IPS DF 6.9 (cell line): ENCODE data around the gene HSPB1.
A peak's percentile ranks its signal among the peaks of the same experiment; 100 is the strongest.

Source experiments
- DNase-seq: peaks from one replicate; pipeline ENCODE4 v3.0.0-alpha.2; 2013; ENCODE audit warnings: low read depth, low spot score
- H3K27ac ChIP-seq: one replicate; pipeline ENCODE4 v1.5.1; 2013; ENCODE audit warnings: low read length, control low read depth
- H3K27me3 ChIP-seq: 2 replicates; pipeline ENCODE4 v1.6.1; 2013; ENCODE audit warnings: mild to moderate bottlenecking, low read length; ENCODE audit not compliant: control insufficient read depth, insufficient read depth
- H3K36me3 ChIP-seq: 2 replicates; pipeline ENCODE4 v1.6.1; 2013; ENCODE audit warnings: low read length; ENCODE audit not compliant: control insufficient read depth, insufficient read depth
- H3K4me1 ChIP-seq: 2 replicates; pipeline ENCODE4 v1.6.1; 2013; ENCODE audit warnings: low read length; ENCODE audit not compliant: control insufficient read depth, insufficient read depth
- H3K4me3 ChIP-seq: 2 replicates; pipeline ENCODE4 v1.5.1; 2013; ENCODE audit warnings: mild to moderate bottlenecking, low read length
- H3K9me3 ChIP-seq: 2 replicates; pipeline ENCODE4 v1.6.1; 2013; ENCODE audit warnings: low read length, inconsistent platforms; ENCODE audit not compliant: control insufficient read depth, insufficient read depth
- WGBS: extraction: QIAGEN DNeasy Blood & Tissue Kit; methylation state at CpG from one replicate; pipeline ENCODE4 v1.1.7; 2013; ENCODE audit warnings: mixed read lengths, missing lambda C conversion rate; ENCODE audit not compliant: insufficient read length, insufficient coverage; 5-methylcytosine and 5-hydroxymethylcytosine counted together

Gene HSPB1

DNA sequence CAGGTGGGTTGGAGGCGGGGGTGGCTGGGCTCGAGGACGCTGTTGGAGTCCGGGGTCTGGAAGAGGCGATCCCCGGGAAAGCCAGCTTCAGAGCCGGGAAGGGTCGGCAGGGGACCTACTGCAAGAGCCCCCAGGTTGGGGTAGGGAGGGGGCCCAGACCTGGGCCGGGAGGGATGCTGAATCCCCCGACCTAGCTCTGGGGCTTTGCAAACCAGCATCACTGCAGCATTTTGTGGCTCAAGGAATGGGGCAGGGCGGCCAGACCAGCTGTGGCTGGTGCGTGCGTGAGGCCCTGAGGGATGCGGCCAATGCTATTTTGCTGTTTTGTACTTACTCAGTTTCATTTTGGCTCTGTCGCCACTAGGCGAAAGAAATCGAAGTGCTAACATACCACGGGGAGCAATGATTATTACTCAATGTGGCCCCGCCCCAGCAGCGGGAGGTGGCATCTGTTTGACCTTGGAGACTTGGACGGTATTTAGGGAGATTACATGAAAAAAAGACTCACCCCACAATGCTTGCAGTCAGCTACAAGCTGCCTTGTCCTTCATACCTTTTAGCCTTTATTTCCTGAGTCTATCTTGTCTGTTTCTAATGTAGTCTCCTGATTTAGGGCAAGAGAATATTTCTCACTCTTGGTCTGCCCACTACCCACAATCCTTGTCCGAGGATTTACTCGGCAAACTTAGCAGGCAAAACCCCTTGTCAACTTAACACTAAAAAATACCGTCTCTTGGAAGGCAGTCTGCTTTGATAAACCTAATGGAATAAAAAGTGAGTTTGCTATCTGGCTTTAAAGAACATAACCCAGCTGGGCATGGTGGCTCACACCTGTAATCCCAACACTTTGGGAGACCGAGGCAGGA is 16.2 kb downstream of the HSPB1 start:
- WGBS, result no CpG with 5 or more reads among the region's 25 CpGs

DNA sequence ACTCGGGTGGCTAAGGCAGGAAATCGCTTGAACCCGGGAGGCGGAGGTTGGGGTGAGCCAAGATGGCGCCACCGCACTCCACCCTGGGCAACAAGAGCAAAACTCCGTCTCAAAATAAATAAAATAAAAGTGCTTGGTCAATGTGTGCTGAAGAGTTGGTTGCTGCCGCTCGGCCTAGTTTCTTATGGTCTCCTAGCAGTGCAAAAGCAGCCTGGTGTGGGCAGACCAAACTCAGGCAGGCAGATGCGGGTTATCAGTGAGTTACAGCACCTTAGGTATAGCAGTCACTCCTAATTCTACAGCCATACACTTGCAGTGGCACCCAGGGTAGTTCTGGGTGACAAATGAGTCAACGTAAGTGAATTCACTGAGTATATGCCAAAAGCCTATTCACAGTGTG is 22.6 kb downstream of the HSPB1 start:
- Histone ChIP-seq H3K27ac (no peak overlapping the region), H3K36me3 (peaks cover 22% of the 10 kb centered on the region), H3K4me3 (no peak overlapping the region), H3K27me3 (no peaks in the 10 kb centered on the region), H3K9me3 (no peaks in the 10 kb centered on the region), H3K4me1 (no peaks in the 10 kb centered on the region)
- no peak for DNase-seq
- no CpG with 5 or more reads among the region's 11 CpGs for WGBS

More for the DNA sequence above, 16.2 kb downstream of the HSPB1 start:
- Histone ChIP-seq H3K9me3 (no peaks in the 10 kb centered on the region), H3K27ac (no peak overlapping the region), H3K27me3 (no peaks in the 10 kb centered on the region), H3K36me3 (no peaks in the 10 kb centered on the region), H3K4me3 (peak overlapping the region; percentile 67; the same call in 1 of the 2 replicates), H3K4me1 (peaks cover 5% of the 10 kb centered on the region; the same call in 1 of the 2 replicates)
- no peak for DNase-seq

GRCh38 chr7:76325811-76326210 is 23.3 kb downstream of the HSPB1 start:
- Histone ChIP-seq H3K9me3 (no peaks in the 10 kb centered on the region), H3K27me3 (no peaks in the 10 kb centered on the region), H3K4me1 (no peaks in the 10 kb centered on the region), H3K36me3 (peaks cover 22% of the 10 kb centered on the region), H3K27ac (no peak overlapping the region), H3K4me3 (no peak overlapping the region)
- DNase-seq, result no peak
- no CpG with 5 or more reads among the region's 5 CpGs for WGBS

DNA sequence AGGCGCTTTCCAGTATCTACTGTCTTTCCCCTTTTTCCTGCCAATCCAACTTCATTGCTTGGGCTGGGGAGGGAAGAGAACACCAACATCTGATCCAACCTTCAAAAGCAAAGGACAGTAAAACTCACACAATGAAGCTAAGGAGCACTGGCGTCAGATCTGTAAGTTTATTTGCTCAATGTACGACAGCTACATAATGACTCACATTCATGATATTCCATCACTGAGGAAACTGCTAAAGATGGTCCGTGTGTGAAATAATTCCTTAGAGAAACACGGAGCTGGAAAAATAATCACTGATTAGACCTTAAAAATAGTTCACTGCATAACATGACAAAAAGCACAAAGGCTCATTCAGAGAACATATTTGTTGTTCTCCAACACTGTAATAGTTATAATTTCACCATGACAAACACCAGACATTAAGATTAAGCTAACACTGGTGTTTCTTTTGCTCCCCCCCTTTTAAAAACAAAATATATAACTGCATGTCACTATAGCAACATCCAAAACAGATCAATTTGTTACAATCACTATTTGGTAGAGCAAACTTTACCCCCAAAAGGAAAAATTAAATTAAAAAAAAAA is 24.3 kb downstream of the HSPB1 start:
- no peak overlapping the region for H3K4me3 ChIP-seq
- WGBS, result no CpG with 5 or more reads among the region's 5 CpGs
- no peak for DNase-seq
- no peaks in the 10 kb centered on the region for H3K27me3 ChIP-seq
- H3K4me1 ChIP-seq, result no peaks in the 10 kb centered on the region
- H3K9me3 ChIP-seq, result no peaks in the 10 kb centered on the region
- H3K36me3 ChIP-seq, result peaks cover 22% of the 10 kb centered on the region
- no peak overlapping the region for H3K27ac ChIP-seq

DNA sequence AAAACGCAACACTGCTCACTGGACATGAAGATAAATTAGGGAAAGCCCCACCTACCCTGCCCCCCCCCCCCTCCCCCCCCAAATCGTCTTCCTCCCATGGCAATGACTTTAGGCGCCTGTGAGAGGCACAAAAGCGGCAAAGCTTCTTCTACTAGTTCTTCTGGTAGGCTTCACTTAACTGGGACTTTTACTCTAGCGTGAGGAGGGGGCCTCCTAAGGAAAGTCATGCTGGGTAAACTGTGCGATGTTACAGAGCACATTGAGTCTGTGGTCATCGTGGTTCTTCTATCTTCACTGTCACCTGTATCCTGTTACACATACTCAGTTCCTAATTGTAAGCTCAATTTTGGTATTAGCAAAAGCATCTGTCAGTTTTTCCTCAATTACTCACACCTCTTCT is 25.1 kb downstream of the HSPB1 start:
- WGBS, result no CpG with 5 or more reads among the region's 7 CpGs
- Histone ChIP-seq H3K9me3 (no peaks in the 10 kb centered on the region), H3K27ac (no peak overlapping the region), H3K27me3 (no peaks in the 10 kb centered on the region), H3K4me3 (no peak overlapping the region), H3K4me1 (no peaks in the 10 kb centered on the region), H3K36me3 (peaks cover 22% of the 10 kb centered on the region)
- DNase-seq, result no peak

DNA sequence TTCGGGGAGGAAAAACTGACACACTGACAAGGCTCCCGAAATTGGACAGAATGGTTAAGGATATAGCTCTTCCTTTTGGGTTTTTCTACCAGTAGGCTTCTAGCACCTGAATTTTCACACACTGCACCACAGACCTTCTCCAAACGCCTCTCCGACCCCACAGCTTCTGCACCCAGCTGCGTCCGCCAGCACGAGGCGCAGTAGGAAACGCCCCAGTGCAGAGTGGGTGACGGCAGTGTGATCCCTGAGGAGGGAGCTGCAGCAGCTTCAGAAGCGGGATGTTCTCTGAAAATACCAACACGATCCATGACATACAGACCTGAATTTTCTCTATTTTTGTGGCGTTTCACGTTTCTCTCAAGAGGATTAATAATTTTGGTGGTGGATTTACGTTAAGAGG is 25.9 kb downstream of the HSPB1 start:
- Histone ChIP-seq H3K36me3 (peaks cover 22% of the 10 kb centered on the region), H3K9me3 (no peaks in the 10 kb centered on the region), H3K4me3 (no peak overlapping the region), H3K27ac (no peak overlapping the region), H3K4me1 (no peaks in the 10 kb centered on the region), H3K27me3 (no peaks in the 10 kb centered on the region)
- no peak for DNase-seq
- WGBS, result no CpG with 5 or more reads among the region's 15 CpGs

DNA sequence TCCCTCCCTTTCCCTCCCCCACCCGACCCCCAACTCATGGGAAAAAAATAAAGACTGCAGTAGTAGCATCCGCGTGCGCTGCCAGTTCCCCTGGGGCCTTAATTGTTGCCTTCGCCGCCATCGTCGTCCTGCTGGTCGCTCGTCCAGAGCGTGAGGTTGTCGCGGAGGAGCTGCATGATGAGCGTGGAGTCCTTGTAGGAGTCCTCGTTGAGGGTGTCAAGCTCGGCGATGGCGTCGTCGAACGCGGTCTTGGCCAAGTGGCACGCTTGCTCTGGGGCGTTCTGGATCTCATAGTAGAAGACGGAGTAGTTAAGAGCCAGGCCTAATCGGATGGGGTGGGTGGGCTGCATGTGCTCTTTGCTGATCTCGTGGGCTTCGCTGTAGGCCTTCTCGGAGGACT is 27.0 kb downstream of the HSPB1 start:
- Histone ChIP-seq H3K4me3 (no peak overlapping the region), H3K4me1 (no peaks in the 10 kb centered on the region), H3K9me3 (no peaks in the 10 kb centered on the region), H3K36me3 (peaks cover 22% of the 10 kb centered on the region), H3K27me3 (no peaks in the 10 kb centered on the region), H3K27ac (no peak overlapping the region)
- no CpG with 5 or more reads among the region's 29 CpGs for WGBS
- no peak for DNase-seq

DNA sequence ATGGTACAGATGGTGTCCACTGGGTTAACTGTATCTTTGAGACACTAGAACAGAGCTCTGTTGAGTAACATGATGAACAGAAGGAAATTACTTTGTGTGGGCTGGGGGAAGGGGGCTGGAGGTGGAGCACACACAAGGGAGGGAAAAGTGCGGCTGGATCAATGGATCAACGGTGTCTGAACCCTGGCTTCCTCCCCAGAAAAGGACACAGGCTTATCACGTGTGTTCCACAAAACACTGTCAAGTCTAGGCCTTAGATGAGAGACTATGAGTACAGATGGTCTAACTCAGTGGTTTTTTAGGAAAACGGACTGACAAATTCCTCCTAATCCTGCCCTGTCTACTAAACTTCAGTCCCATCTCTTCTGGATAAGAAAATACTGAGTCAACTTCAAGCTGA is 27.8 kb downstream of the HSPB1 start:
- no peaks in the 10 kb centered on the region for H3K27me3 ChIP-seq
- DNase-seq, result no peak
- no peak overlapping the region for H3K4me3 ChIP-seq
- WGBS, result no CpG with 5 or more reads among the region's 4 CpGs
- peaks cover 22% of the 10 kb centered on the region for H3K36me3 ChIP-seq
- no peaks in the 10 kb centered on the region for H3K4me1 ChIP-seq
- no peak overlapping the region for H3K27ac ChIP-seq
- H3K9me3 ChIP-seq, result no peaks in the 10 kb centered on the region

GRCh38 chr7:76330673-76331072 is 28.2 kb downstream of the HSPB1 start:
- Histone ChIP-seq H3K4me1 (no peaks in the 10 kb centered on the region), H3K27me3 (no peaks in the 10 kb centered on the region), H3K9me3 (no peaks in the 10 kb centered on the region), H3K36me3 (peaks cover 22% of the 10 kb centered on the region), H3K27ac (no peak overlapping the region), H3K4me3 (no peak overlapping the region)
- no peak for DNase-seq
- WGBS, result no CpG with 5 or more reads among the region's 5 CpGs

GRCh38 chr7:76332078-76332477 is 29.6 kb downstream of the HSPB1 start:
- H3K4me3 ChIP-seq, result no peak overlapping the region
- DNase-seq, result no peak

More at GRCh38 chr7:76332078-76332477, 29.6 kb downstream of the HSPB1 start:
- WGBS, result no CpG with 5 or more reads among the region's 9 CpGs
- H3K9me3 ChIP-seq, result no peaks in the 10 kb centered on the region
- no peaks in the 10 kb centered on the region for H3K4me1 ChIP-seq
- H3K36me3 ChIP-seq, result peaks cover 19% of the 10 kb centered on the region
- no peaks in the 10 kb centered on the region for H3K27me3 ChIP-seq
- H3K27ac ChIP-seq, result no peak overlapping the region
